Measurements from ENCODE around the gene CDC6.
A peak's percentile ranks its signal among the peaks of the same experiment; 100 is the strongest.

CDC6 gene

GRCh38 chr17:40313668-40314583 is 26.2 kb downstream of the CDC6 start:
- in situ Hi-C loops (cut with MboI; ENCODE audit: low sequenced_read_pairs, unreplicated experiment) = no loop called here
- TF ChIP-seq, protein P1, sequence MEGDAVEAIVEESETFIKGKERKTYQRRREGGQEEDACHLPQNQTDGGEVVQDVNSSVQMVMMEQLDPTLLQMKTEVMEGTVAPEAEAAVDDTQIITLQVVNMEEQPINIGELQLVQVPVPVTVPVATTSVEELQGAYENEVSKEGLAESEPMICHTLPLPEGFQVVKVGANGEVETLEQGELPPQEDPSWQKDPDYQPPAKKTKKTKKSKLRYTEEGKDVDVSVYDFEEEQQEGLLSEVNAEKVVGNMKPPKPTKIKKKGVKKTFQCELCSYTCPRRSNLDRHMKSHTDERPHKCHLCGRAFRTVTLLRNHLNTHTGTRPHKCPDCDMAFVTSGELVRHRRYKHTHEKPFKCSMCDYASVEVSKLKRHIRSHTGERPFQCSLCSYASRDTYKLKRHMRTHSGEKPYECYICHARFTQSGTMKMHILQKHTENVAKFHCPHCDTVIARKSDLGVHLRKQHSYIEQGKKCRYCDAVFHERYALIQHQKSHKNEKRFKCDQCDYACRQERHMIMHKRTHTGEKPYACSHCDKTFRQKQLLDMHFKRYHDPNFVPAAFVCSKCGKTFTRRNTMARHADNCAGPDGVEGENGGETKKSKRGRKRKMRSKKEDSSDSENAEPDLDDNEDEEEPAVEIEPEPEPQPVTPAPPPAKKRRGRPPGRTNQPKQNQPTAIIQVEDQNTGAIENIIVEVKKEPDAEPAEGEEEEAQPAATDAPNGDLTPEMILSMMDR (IDR thresholded peaks at IDR 0.05; ENCODE audit: borderline replicate concordance, control extremely low read depth, extremely low read depth, insufficient read depth, missing control alignments) = no peak

DNA sequence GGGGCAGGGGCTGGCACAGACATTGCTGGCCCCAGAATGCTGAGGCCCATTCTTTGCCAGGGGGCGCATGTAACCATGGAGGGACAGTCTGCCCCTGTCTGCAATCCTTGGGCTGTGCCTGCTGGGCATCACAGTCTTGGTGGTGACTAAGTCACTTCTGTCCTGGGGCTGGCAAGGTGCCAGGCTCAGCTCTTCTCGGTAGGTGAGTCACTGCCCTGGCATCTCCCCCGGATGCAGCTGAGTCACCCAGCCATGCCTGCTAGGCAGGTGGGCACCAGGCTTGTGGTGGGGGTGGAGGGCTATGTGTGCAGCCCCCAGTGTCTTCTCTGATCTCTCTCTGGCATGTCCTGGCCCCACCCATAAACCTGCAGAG is 26.9 kb downstream of the CDC6 start:
- TF ChIP-seq, protein P1 (IDR thresholded peaks at IDR 0.05; ENCODE audit: borderline replicate concordance, control extremely low read depth, extremely low read depth, insufficient read depth, missing control alignments) = peak; percentile 3
- in situ Hi-C loops (cut with MboI; ENCODE audit: low sequenced_read_pairs, unreplicated experiment) = no loop called here
- DNase-seq (ENCODE audit: low spot score) = peak; percentile 11

More at GRCh38 chr17:40313668-40314583, 26.2 kb downstream of the CDC6 start:
- DNase-seq (ENCODE audit: low spot score) = no peak

DNA sequence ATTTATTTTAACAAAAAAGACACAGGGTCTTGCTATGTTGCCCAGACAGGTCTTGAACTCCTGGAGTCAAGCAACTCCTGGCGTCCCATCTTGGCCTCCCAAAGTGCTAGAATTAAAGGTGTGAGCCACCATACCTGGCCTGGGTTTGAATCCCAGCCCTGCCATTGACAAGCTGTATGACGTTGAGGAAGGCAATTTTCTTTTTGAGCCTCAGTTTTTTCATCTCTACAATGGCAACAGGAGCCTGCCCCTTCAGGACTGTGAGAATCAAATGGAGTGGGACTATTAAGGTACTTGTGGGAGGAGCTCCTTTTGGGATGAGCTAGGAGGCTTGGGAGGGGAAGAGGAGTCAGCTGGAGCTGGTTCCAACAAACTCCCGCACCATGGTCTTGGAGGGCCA is 27.5 kb downstream of the CDC6 start:
- in situ Hi-C loops (cut with MboI; ENCODE audit: low sequenced_read_pairs, unreplicated experiment) = no loop called here
- no peak for DNase-seq (ENCODE audit: low spot score)
- TF ChIP-seq, protein P1 (IDR thresholded peaks at IDR 0.05; ENCODE audit: borderline replicate concordance, control extremely low read depth, extremely low read depth, insufficient read depth, missing control alignments) = no peak

- in situ Hi-C loops (cut with MboI; ENCODE audit: low sequenced_read_pairs, unreplicated experiment) = no loop called here
- TF ChIP-seq, protein P1 (IDR thresholded peaks at IDR 0.05; ENCODE audit: borderline replicate concordance, control extremely low read depth, extremely low read depth, insufficient read depth, missing control alignments) = no peak
These were observed 28.2 kb downstream of the CDC6 start for GRCh38 chr17:40315678-40316570.

DNA sequence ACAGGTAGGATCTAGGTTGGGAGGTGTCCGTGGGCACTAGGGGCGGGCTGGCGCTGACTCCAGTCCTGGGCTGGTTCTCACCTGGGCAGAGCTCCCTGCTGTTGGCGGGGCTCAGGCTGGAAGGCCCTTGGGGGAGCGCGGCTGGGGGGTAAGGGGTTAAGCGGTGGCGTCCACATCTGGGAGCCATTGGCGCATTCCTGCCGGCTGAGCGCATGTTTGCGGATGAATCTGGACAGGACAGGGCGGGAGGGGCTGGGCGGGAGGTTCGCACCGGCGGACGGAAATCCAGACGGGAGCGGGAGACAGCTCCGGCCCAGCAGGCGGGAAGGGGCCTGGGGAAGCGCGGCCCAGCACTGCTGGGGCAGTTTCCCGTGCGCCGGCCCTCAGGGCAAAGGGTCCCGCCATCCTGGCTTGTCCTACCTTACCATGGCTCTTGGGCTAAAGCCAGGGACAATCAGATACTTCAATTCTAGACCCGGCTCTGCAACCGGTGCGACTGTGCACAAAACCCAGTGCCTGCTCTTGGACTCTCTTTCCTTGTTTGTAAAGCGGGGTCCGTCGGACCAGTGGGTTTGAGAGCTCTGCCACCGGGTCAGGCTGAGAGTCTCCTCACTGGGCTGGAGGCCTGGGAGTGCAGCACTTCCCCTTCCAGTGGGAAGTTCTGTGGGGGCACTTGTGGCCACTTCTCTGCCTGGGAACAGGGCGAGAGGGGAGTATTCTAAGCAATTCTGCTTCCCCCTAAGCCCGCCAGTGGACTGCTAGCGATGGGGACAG is 29.1 kb downstream of the CDC6 start:
- no peak for DNase-seq (ENCODE audit: low spot score)
- in situ Hi-C loops (cut with MboI; ENCODE audit: low sequenced_read_pairs, unreplicated experiment) = no loop called here

More at GRCh38 chr17:40315678-40316570, 28.2 kb downstream of the CDC6 start:
- DNase-seq (ENCODE audit: low spot score) = no peak

More for the DNA sequence above, 29.1 kb downstream of the CDC6 start:
- TF ChIP-seq, protein P1 (IDR thresholded peaks at IDR 0.05; ENCODE audit: borderline replicate concordance, control extremely low read depth, extremely low read depth, insufficient read depth, missing control alignments) = no peak

All from GM13976 (cell line).